DND-41 (cell line): ENCODE data around the gene USP7.

Experiments
- ATAC-seq: fragments of 200-7000 bp; cut with Tn5 transposase; 3 replicates; pipeline ENCODE4 v1.9.1; 2021; ENCODE audit warnings: low read depth; ENCODE audit not compliant: insufficient read depth
- DNase-seq: peaks from one replicate; pipeline ENCODE4 v3.0.0-alpha.2; 2020
- H2AFZ ChIP-seq: 2 replicates; pipeline ENCODE4 v1.6.0; 2012; ENCODE audit warnings: low read depth, low read length
- H3K27ac ChIP-seq: 2 replicates; pipeline ENCODE4 v1.5.1; 2012; ENCODE audit warnings: low read length, inconsistent platforms
- H3K27me3 ChIP-seq: fragments of 200-600 bp; sonication (generic); 2 replicates; pipeline ENCODE4 v1.6.0; 2012; ENCODE audit warnings: low read length, mild to moderate bottlenecking, inconsistent platforms; ENCODE audit not compliant: insufficient read depth, poor library complexity
- H3K36me3 ChIP-seq: 2 replicates; pipeline ENCODE4 v1.5.1; 2012; ENCODE audit warnings: low read length, inconsistent platforms; ENCODE audit not compliant: insufficient read depth
- H3K4me1 ChIP-seq: 2 replicates; pipeline ENCODE4 v1.5.1; 2012; ENCODE audit warnings: mild to moderate bottlenecking, low read length; ENCODE audit not compliant: insufficient read depth
- H3K4me2 ChIP-seq: 2 replicates; pipeline ENCODE4 v1.6.0; 2012; ENCODE audit warnings: mild to moderate bottlenecking, moderate library complexity, low read length, inconsistent platforms; ENCODE audit not compliant: insufficient read depth
- H3K4me3 ChIP-seq, 2 experiments: fragments of 200-600 bp in 1 of 2; shearing (Covaris generic) in 1 of 2; 2 replicates each; pipeline ENCODE4 v1.5.1; 2012 to 2016; ENCODE audit warnings: inconsistent platforms in 2 of 2, low read length in 2 of 2, mild to moderate bottlenecking in 2 of 2, low read depth in 1 of 2, moderate library complexity in 1 of 2
- H3K79me2 ChIP-seq: 2 replicates; pipeline ENCODE4 v1.6.0; 2012; ENCODE audit warnings: low read length, inconsistent platforms; ENCODE audit not compliant: insufficient read depth
- H3K9ac ChIP-seq: 2 replicates; pipeline ENCODE4 v1.6.0; 2012; ENCODE audit warnings: low read depth, mild to moderate bottlenecking, inconsistent platforms, low read length, moderate library complexity
- H3K9me3 ChIP-seq: 2 replicates; pipeline ENCODE4 v1.5.1; 2012; ENCODE audit warnings: low read length, moderate library complexity, mild to moderate bottlenecking, inconsistent platforms; ENCODE audit not compliant: insufficient read depth, severe bottlenecking
- H4K20me1 ChIP-seq: 2 replicates; pipeline ENCODE4 v1.6.0; 2012; ENCODE audit warnings: low read length; ENCODE audit not compliant: insufficient read depth
- CTCF ChIP-seq: IDR thresholded peaks from 2 replicates; pipeline ENCODE4 v1.5.1; 2012; ENCODE audit warnings: borderline replicate concordance, low read length, moderate library complexity, mild to moderate bottlenecking; ENCODE audit not compliant: poor library complexity, severe bottlenecking; ENCODE audit errors: extremely low read depth
- EZH2 ChIP-seq: IDR thresholded peaks from 3 replicates; pipeline ENCODE4 v1.6.1; 2012; ENCODE audit warnings: borderline replicate concordance, low read depth, mild to moderate bottlenecking, moderate library complexity, low read length, inconsistent platforms; ENCODE audit not compliant: severe bottlenecking

Gene USP7

DNA sequence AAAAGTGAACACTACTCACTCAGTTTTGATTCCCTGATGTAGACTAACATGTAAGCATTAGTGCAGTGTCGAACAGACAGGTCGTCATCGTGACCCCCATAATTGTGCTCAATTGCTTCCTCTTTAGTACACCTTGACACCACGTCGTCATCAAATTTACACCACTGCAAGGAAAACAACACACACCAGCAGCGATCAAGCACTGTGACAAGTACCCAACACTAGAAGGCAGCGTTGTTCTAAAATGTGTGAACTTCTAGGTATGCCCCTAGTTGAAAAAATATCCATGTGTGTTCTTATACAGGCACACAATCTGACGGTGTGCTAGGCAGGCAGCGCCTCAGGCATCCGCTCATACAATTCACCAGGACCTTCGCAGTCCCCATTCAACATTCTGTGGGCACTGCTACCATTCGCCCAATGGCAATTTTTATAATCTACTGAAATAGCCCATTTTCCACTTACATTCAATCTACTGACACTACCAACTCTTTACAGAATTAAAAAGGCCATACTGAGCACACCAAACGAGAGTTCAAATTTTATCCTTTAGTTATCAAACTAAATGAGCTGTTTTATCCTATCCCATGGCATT lies 58.4 kb downstream of the USP7 start:
- peaks cover 43% of the 10 kb centered on the region for H4K20me1 ChIP-seq
- ATAC-seq (peak; percentile 77), DNase-seq (no peak)
- peaks cover 98% of the 10 kb centered on the region for H3K36me3 ChIP-seq
- no peak overlapping the region for H3K9ac ChIP-seq
- H3K27ac ChIP-seq, result no peak overlapping the region
- H3K4me3 ChIP-seq, result no peak overlapping the region
- peaks cover 55% of the 10 kb centered on the region for H3K79me2 ChIP-seq
- TF ChIP-seq EZH2 (no peak), CTCF (peak; percentile 71)
- H2AFZ ChIP-seq, result no peak overlapping the region
- H3K4me2 ChIP-seq, result no peak overlapping the region
- no peaks in the 10 kb centered on the region for H3K27me3 ChIP-seq
- H3K9me3 ChIP-seq, result no peaks in the 10 kb centered on the region
- no peaks in the 10 kb centered on the region for H3K4me1 ChIP-seq

DNA sequence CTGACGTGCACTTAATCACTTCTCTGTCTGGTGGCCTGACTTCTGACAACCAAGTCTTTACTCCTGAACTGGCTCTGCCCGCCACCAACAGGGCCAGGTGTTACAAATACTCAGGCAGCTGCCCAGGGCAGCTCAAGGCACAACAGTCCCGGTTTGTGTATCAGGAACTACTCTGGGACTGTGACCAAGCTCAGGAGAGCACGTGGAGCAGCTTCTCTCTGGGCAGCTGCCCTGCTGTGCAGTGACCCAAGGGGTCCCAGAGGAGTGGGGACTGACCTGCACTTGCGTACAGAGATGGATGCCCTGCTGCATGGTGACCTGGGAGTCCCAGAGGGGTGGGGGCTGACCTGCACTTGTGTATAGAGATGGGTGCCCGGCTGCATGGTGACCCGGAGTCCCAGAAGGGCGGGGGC lies 59.7 kb downstream of the USP7 start:
- Histone ChIP-seq H3K4me2 (no peak overlapping the region), H3K79me2 (peaks cover 44% of the 10 kb centered on the region), H4K20me1 (peaks cover 44% of the 10 kb centered on the region), H2AFZ (no peak overlapping the region), H3K27me3 (no peaks in the 10 kb centered on the region), H3K36me3 (peaks cover 98% of the 10 kb centered on the region), H3K27ac (no peak overlapping the region), H3K9ac (no peak overlapping the region), H3K4me1 (no peaks in the 10 kb centered on the region), H3K9me3 (no peaks in the 10 kb centered on the region), H3K4me3 (no peak overlapping the region)
- no peak for TF ChIP-seq EZH2
- no peak for TF ChIP-seq CTCF
- DNase-seq, result no peak
- ATAC-seq, result no peak

DNA sequence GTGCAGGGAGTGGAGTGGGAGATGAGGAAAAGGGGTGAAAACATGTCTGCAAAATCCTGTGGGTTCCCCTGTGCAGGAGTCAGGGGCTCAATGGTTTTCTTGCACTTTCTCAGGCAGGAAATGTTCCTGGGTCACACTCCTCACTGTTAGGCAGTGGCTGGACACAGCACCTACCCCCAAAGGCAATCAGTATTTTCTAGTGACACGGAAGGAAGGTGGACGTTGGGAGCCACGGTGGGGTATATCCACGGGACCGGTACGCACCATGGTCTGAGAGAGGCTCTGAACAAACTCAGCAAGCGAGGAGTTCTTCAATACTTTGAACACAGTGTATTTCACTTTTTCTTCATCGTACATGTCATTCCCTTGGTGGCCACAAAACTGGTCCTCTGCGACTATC lies 60.7 kb downstream of the USP7 start:
- H3K4me2 ChIP-seq, result no peak overlapping the region
- peaks cover 34% of the 10 kb centered on the region for H3K79me2 ChIP-seq
- no peak overlapping the region for H2AFZ ChIP-seq
- H3K9ac ChIP-seq, result no peak overlapping the region
- H3K9me3 ChIP-seq, result no peaks in the 10 kb centered on the region
- no peaks in the 10 kb centered on the region for H3K4me1 ChIP-seq
- H3K4me3 ChIP-seq, result no peak overlapping the region
- no peak overlapping the region for H3K27ac ChIP-seq
- no peaks in the 10 kb centered on the region for H3K27me3 ChIP-seq
- DNase-seq, result no peak
- ATAC-seq, result no peak
- peaks cover 98% of the 10 kb centered on the region for H3K36me3 ChIP-seq
- peaks cover 40% of the 10 kb centered on the region for H4K20me1 ChIP-seq
- TF ChIP-seq EZH2, result no peak
- TF ChIP-seq CTCF, result no peak
